Fibroblast of peridontal ligament (primary cell): ENCODE measurements around the gene MCEMP1.

Experiments used
- DNase-seq: peaks from one replicate; pipeline ENCODE4 v3.0.0-alpha.2; 2010; ENCODE audit errors: extremely low read depth

The MCEMP1 gene

GRCh38 chr19:7697721-7698287 is 20.9 kb downstream of the MCEMP1 start:
- DNase-seq = no peak

- no peak for DNase-seq
Observed at GRCh38 chr19:7698583-7698982, 21.7 kb downstream of the MCEMP1 start.

DNA sequence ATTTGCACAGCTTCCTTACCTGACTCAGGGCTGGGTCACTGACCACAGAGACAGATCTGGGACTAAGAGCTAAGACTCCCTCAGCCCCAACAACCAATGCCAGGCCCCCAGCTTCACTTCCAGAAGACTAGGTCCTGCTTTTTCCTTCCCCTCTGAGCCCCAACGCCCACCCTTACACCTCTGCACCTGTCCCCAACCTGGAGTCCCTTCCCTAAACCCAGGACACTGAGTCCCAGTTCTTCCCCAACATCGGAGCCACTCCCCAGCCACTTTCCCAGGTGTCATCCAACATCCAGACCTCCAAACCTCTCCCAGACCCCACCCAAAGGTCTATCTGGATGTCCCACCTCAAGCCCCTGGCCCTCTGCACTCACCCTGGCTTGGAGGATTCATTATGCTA is 22.1 kb downstream of the MCEMP1 start:
- no peak for DNase-seq

DNA sequence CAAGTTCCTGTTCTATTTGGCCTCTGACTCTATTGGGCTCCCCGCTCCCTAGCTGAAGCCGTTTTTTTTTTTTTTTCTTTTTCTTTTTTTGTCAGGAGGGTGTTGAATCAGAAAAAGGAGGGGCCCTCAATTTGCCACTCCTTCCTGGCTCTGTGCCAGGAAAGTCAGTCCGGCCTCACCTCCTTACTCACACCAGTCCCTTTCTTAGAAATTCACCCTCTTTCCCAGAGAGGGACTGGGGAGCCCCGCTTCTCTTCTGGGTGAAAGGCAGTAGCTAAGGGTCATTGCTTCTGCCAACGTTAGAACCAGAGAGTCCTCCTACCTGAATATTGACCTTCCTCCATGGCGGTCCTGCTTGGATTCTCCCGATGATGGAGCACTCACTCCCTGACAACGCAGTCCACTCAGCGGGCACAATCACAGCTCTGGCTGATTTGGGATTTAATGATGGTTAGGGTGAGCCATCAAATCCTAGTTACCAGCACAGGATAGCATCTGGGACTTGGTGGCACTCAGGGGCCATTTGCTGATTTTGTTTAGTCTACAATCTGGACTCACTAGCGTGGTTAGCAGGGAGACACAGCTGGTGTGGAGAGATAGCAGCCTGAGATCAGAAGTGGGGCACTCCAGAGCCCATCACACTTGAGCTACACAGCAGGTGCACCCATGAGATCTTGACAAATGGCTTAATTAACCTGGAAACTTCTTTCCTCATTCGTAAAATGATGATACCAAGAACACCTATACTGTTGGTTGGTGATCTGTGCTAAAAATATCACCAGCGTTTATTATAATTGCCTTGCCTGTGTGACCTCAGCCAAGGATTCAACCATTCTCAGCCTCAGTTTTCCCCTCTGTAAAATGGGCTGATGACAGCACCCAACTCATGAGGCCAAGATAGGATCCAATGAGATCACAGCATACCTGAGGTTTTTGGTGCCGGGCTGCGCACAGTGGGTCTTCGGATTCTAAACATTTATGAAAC is 22.8 kb downstream of the MCEMP1 start:
- DNase-seq = no peak

- no peak for DNase-seq
Observed at GRCh38 chr19:7701049-7701653, 24.3 kb downstream of the MCEMP1 start.

DNA sequence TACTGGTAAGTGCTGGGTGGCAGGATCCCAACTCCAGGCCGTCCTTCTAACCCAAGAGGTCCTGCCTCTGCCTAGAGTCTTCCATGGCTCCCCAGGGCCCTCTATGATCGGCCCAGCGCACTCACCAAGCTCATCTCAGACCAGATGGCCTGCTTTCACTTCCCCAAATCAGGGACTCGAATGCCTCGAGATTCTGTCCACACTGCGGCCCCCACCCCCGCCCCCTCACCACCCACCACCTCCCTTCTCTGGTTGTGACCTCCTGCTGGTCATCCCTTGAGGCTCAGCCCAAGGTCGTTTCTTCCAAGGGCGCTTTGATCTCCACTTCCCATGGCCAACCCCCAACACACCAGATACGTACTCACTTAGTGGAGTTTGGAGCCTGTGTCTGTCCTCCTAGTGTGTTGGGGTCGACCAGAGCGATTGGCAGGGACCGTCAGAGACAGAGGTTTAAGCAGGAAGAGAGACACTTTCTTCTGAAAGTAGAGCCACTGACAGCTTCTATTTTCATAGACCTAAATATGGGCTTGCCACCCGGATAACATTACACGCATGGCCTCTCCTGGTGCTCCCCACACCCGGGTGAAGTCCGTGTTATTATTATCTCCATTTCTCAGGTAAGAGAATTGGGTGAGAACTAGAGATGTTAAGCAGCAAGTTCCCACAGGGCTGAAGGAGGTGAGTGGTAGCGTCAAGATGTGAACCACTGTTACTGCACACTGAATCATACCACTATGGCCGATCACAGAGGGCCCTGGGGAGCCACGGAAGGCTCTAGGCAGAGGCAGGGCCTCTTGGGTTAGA is 25.0 kb downstream of the MCEMP1 start, which contains the start of gene FCER2:
Gene FCER2 (minus strand): TSS at position 478 of the 804 bp plus-strand sequence. CDS start 2,371 bp downstream, outside the sequence.
- no peak for DNase-seq

GRCh38 chr19:7703332-7703731 is 26.4 kb downstream of the MCEMP1 start:
- DNase-seq = no peak

- DNase-seq = no peak
Observed at GRCh38 chr19:7704280-7705060, 27.6 kb downstream of the MCEMP1 start.

- no peak for DNase-seq
Observed at GRCh38 chr19:7705387-7706187, 28.7 kb downstream of the MCEMP1 start.

DNA sequence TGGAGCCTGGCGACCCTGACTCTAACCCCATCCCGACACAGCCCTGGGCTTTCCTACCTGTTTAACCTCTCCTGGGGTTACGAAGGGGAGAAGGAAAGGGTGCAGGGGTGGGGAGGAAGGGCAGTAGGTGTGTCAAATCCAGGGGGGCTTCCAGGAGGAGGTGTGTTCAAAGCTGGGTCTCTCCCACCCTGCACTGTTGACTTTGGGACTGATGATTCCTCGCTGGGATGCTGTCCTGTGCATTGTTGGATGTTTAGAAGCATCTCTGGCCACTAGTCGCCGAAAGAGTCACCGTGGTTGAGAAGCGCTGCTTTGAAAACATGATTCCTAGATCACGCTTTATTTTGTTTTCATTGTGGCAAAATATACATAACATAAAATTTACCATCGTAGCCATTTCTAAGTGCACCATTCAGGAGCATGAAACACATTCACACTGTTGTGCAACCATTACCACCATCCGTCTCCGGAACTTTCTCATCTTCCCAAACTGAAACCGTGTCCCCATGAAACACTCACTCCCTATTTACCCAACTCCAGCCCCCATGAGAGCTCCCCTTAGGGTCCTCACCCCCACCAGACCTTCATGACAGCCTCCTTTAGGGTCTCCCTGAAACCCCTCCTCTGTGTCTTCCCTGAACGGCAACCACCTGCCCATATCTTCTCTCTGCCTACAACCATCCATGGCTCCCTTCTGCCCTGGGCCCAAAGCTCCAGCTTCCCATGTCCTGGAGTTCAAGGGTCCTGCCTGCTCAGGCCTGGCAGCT is 29.5 kb downstream of the MCEMP1 start:
- DNase-seq = no peak

- DNase-seq = no peak
Observed at GRCh38 chr19:7706955-7707456, 30.1 kb downstream of the MCEMP1 start.

DNA sequence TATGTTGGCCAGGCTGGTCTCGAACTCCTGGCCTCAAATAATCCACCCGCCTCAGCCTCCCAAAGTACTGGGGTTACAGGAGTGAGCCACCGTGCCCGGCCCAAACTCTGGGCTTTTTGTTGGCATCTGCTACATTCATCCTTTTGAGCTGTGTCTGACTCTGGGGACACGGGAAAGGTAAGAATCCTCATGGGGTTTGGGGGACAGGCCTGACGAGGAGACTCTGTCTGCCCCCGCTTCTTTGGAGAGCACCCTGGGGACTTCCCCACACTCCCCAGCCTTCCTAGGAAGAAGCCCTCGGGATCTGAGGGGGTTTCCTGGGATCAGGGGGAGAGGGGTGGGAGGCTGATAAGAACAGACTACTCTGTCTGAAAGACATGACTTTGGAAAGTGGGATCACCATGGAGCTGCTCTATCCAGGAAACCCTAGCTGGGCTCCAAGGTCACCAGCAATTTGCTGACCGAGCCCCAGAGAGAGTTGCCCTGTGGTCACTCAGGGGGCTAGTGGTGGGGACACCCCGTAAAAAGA is 33.1 kb downstream of the MCEMP1 start:
- DNase-seq = no peak

DNA sequence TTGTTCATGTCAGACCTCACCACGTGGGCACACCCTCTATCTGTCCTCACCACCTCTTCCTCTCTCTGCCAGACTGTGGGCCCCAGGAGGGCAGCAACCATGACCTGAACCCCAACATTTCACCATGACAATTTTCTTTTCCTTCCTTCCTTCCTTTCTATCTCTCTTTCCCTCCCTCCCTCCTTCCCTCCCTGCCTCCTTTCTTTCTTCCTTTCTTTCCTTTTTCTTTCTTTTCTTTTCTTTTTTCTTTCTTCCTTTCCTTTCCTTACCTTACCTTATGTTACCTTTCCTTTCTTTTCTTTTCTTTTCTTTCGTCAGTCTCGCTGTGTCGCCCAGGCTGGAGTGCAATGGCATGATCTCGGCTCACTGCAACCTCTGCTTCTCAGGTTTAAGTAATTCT is 33.7 kb downstream of the MCEMP1 start:
- DNase-seq = no peak

- DNase-seq = no peak
Observed at GRCh38 chr19:7715671-7716070, 38.8 kb downstream of the MCEMP1 start.

GRCh38 chr19:7716762-7717161 is 39.9 kb downstream of the MCEMP1 start:
- DNase-seq = no peak

GRCh38 chr19:7718668-7719067 is 41.8 kb downstream of the MCEMP1 start:
- DNase-seq = no peak

- DNase-seq = no peak
Observed at GRCh38 chr19:7720351-7720750, 43.5 kb downstream of the MCEMP1 start.

- DNase-seq = no peak
Observed at GRCh38 chr19:7722231-7722651, 45.4 kb downstream of the MCEMP1 start.

GRCh38 chr19:7725791-7726190 is 48.9 kb downstream of the MCEMP1 start:
- DNase-seq = no peak
